Esophagus mucosa (tissue), 1 donor: ENCODE measurements around the gene ANKRD24. TPM values are rescaled to one million over a fixed set of nuclear protein-coding genes. Genes with fewer than 3 reads are reported as not detected.

Source experiments
- total RNA-seq: library from RNA; stranded (reverse); gene quantifications from one replicate; pipeline ENCODE4 v1.2.4, GENCODE V29; 2023
- donor health status: DM: yes; HTN: yes; CAD: no.

The ANKRD24 gene
- total RNA-seq, 1 donor from 2014 or later, result 0.08 TPM

Other genes starting within 250 kb of the ANKRD24 start
- gene NMRK2, start 249.6 kb upstream of the ANKRD24 start, total RNA-seq, result not detected
- gene DAPK3, start 211.6 kb upstream of the ANKRD24 start, total RNA-seq, result 28.8 TPM
- gene EEF2, start 197.2 kb upstream of the ANKRD24 start, total RNA-seq, result 2,169 TPM
- 19.3 TPM for gene PIAS4, start 175.0 kb upstream of the ANKRD24 start, total RNA-seq
- 53.7 TPM for gene ZBTB7A, start 115.8 kb upstream of the ANKRD24 start, total RNA-seq
- 114 TPM for gene MAP2K2, start 58.6 kb upstream of the ANKRD24 start, total RNA-seq
- gene CREB3L3, start 29.1 kb upstream of the ANKRD24 start, total RNA-seq, result not detected
- 13.2 TPM for gene SIRT6, start 126 bp upstream of the ANKRD24 start, total RNA-seq
- gene EBI3, start 46.8 kb downstream of the ANKRD24 start, total RNA-seq, result 0.44 TPM
- gene YJU2, start 64.4 kb downstream of the ANKRD24 start, total RNA-seq, result 20.1 TPM
- gene SHD, start 96.6 kb downstream of the ANKRD24 start, total RNA-seq, result not detected
- gene TMIGD2, start 119.7 kb downstream of the ANKRD24 start, total RNA-seq, result 0.20 TPM
- gene FSD1, start 121.9 kb downstream of the ANKRD24 start, total RNA-seq, result 0.36 TPM
- 97.3 TPM for gene STAP2, start 156.1 kb downstream of the ANKRD24 start, total RNA-seq
- 22.0 TPM for gene MPND, start 160.9 kb downstream of the ANKRD24 start, total RNA-seq
- gene SH3GL1, start 217.9 kb downstream of the ANKRD24 start, total RNA-seq, result 114 TPM
- gene CHAF1A, start 220.0 kb downstream of the ANKRD24 start, total RNA-seq, result 17.3 TPM